22Rv1 (cell line): ENCODE results near the gene NFE2L3.

ENCODE experiments used
- ZFX ChIP-seq: fragments of 450-650 bp; IDR thresholded peaks from 2 replicates; pipeline ENCODE4 v1.6.1; 2017; ENCODE audit warnings: antibody characterized with exemption, borderline replicate concordance
- TF ChIP-seq, protein P1 (sequence below): fragments of 450-650 bp; IDR thresholded peaks from 2 replicates; pipeline ENCODE4 v1.5.1; 2017; ENCODE audit warnings: mild to moderate bottlenecking

DNA sequence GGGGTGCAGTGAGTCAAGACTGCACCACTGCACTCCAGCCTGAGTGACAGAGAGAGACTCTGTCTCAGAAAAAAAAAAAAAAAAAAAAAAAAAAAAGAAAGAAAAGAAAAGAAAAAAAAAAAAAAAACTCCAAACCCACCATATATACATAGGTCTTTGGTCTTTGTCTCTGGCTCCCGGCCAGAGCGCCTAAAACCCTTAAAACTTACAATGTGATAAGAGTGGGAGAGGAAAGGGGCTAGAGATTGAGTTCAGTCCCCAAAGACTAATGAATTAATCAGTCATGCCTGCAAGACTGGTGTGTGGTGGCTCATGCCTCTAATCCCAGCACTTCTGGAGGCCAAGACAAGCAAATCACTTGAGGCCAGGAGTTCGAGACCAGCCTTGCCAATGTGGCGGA, 6.8 kb upstream of the NFE2L3 start:
- TF ChIP-seq, protein P1, sequence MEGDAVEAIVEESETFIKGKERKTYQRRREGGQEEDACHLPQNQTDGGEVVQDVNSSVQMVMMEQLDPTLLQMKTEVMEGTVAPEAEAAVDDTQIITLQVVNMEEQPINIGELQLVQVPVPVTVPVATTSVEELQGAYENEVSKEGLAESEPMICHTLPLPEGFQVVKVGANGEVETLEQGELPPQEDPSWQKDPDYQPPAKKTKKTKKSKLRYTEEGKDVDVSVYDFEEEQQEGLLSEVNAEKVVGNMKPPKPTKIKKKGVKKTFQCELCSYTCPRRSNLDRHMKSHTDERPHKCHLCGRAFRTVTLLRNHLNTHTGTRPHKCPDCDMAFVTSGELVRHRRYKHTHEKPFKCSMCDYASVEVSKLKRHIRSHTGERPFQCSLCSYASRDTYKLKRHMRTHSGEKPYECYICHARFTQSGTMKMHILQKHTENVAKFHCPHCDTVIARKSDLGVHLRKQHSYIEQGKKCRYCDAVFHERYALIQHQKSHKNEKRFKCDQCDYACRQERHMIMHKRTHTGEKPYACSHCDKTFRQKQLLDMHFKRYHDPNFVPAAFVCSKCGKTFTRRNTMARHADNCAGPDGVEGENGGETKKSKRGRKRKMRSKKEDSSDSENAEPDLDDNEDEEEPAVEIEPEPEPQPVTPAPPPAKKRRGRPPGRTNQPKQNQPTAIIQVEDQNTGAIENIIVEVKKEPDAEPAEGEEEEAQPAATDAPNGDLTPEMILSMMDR: no peak
- TF ChIP-seq ZFX: no peak
